NCI-H1417 treated with DMSO at 0.1 percent for 48 hours (cell line): ENCODE measurements around the gene HADH.
A peak's percentile ranks its signal among the peaks of the same experiment; 100 is the strongest.

ENCODE experiments used
- DNase-seq: peaks from one replicate; lab custom pipeline; 2025; lab: John Stamatoyannopoulos, UW

HADH gene

GRCh38 chr4:108058685-108059440, 69.2 kb downstream of the HADH start:
- DNase-seq = no peak

GRCh38 chr4:108060164-108060563, 70.5 kb downstream of the HADH start:
- DNase-seq = no peak

GRCh38 chr4:108060686-108061321, 71.1 kb downstream of the HADH start:
- no peak for DNase-seq

- DNase-seq = no peak
These were observed 78.8 kb downstream of the HADH start for GRCh38 chr4:108068442-108068841.

GRCh38 chr4:108070775-108071174, 81.1 kb downstream of the HADH start:
- no peak for DNase-seq

- DNase-seq = peak; percentile 91
These were observed 82.6 kb downstream of the HADH start for GRCh38 chr4:108072300-108072699.

GRCh38 chr4:108078024-108078733, 88.5 kb downstream of the HADH start:
- no peak for DNase-seq

GRCh38 chr4:108080747-108081146, 91.1 kb downstream of the HADH start:
- no peak for DNase-seq

- DNase-seq = no peak
These were observed 91.6 kb downstream of the HADH start for GRCh38 chr4:108081256-108081655.
